Progenitor cell of endocrine pancreas (in vitro differentiated cells): ENCODE data around the gene ROR2. TPM values are rescaled to one million over a fixed set of nuclear protein-coding genes. Genes with fewer than 3 reads are reported as not detected.
"Not testable (repeated sequence)": the region's sequence is repeated elsewhere in the genome, so short reads cannot be mapped to it uniquely, and the experiment has no call there.

ENCODE experiments used
- DNase-seq: peaks from one replicate; pipeline ENCODE4 v3.0.0; 2021; ENCODE audit warnings: low spot score; ENCODE audit not compliant: unreplicated experiment
- H3K27ac Mint-ChIP-seq: 2 replicates; pipeline ENCODE4 v1.8.0; 2021; ENCODE audit warnings: mild to moderate bottlenecking, moderate library complexity, mixed read lengths
- H3K27me3 Mint-ChIP-seq: 2 replicates; pipeline ENCODE4 v1.8.0; 2021; ENCODE audit warnings: mixed read lengths
- H3K36me3 Mint-ChIP-seq: 2 replicates; pipeline ENCODE4 v1.8.0; 2022; ENCODE audit warnings: mixed read lengths; ENCODE audit not compliant: insufficient read depth
- H3K4me1 Mint-ChIP-seq: 2 replicates; pipeline ENCODE4 v1.8.0; 2021; ENCODE audit warnings: low read depth, mixed read lengths
- H3K4me3 Mint-ChIP-seq: 2 replicates; pipeline ENCODE4 v1.8.0; 2021; ENCODE audit warnings: low read depth, mild to moderate bottlenecking, moderate library complexity, mixed read lengths
- H3K9me3 Mint-ChIP-seq: 2 replicates; pipeline ENCODE4 v1.8.0; 2021; ENCODE audit warnings: low read depth, mixed read lengths
- CTCF ChIP-seq: fragments of 200-600 bp; sonication (generic); IDR thresholded peaks from one replicate; pipeline ENCODE4 v1.5.0; 2021; ENCODE audit warnings: antibody characterized with exemption, mild to moderate bottlenecking; ENCODE audit not compliant: unreplicated experiment
- total RNA-seq: library from RNA; stranded (reverse); gene quantifications from 2 replicates; pipeline ENCODE4 v1.2.1, GENCODE V29; 2021

Gene ROR2
- total RNA-seq, 1 donor from 2014 or later = 23.6 TPM

- Mint-ChIP-seq H3K4me3 (no peak overlapping the region), H3K9me3 (no peaks in the 10 kb centered on the region)
- TF ChIP-seq CTCF = no peak
These were observed 408.3 kb downstream of the ROR2 start for GRCh38 chr9:91541734-91542133.

GRCh38 chr9:91540506-91540905 is 409.5 kb downstream of the ROR2 start:
- not testable (repeated sequence) for H3K4me3 Mint-ChIP-seq, DNase-seq, H3K9me3 Mint-ChIP-seq, H3K27me3 Mint-ChIP-seq, H3K36me3 Mint-ChIP-seq, H3K27ac Mint-ChIP-seq
- H3K4me1 Mint-ChIP-seq = peaks cover 11% of the 10 kb centered on the region

More at GRCh38 chr9:91541734-91542133, 408.3 kb downstream of the ROR2 start:
- no peaks in the 10 kb centered on the region for H3K36me3 Mint-ChIP-seq
- peaks cover 4% of the 10 kb centered on the region for H3K27me3 Mint-ChIP-seq
- DNase-seq = no peak
- H3K27ac Mint-ChIP-seq = no peak overlapping the region
- peaks cover 1% of the 10 kb centered on the region for H3K4me1 Mint-ChIP-seq

GRCh38 chr9:91536211-91536691 is 413.8 kb downstream of the ROR2 start:
- peak overlapping the region; percentile 46 for H3K27ac Mint-ChIP-seq

GRCh38 chr9:91534374-91534773 is 415.7 kb downstream of the ROR2 start:
- no peak for DNase-seq
- H3K4me3 Mint-ChIP-seq = no peak overlapping the region
- TF ChIP-seq CTCF = no peak
- no peaks in the 10 kb centered on the region for H3K36me3 Mint-ChIP-seq
- peaks cover 18% of the 10 kb centered on the region for H3K4me1 Mint-ChIP-seq
- no peak overlapping the region for H3K27ac Mint-ChIP-seq
- no peaks in the 10 kb centered on the region for H3K9me3 Mint-ChIP-seq
- no peaks in the 10 kb centered on the region for H3K27me3 Mint-ChIP-seq

More at GRCh38 chr9:91536211-91536691, 413.8 kb downstream of the ROR2 start:
- TF ChIP-seq CTCF = no peak
- peaks cover 11% of the 10 kb centered on the region for H3K4me1 Mint-ChIP-seq
- no peaks in the 10 kb centered on the region for H3K27me3 Mint-ChIP-seq
- no peaks in the 10 kb centered on the region for H3K36me3 Mint-ChIP-seq
- no peak overlapping the region for H3K4me3 Mint-ChIP-seq
- H3K9me3 Mint-ChIP-seq = no peaks in the 10 kb centered on the region
- DNase-seq = no peak

GRCh38 chr9:91533382-91533781 is 416.6 kb downstream of the ROR2 start:
- Mint-ChIP-seq H3K36me3 (no peaks in the 10 kb centered on the region), H3K27ac (no peak overlapping the region), H3K27me3 (no peaks in the 10 kb centered on the region), H3K4me3 (no peak overlapping the region), H3K9me3 (no peaks in the 10 kb centered on the region), H3K4me1 (peaks cover 18% of the 10 kb centered on the region)
- no peak for TF ChIP-seq CTCF
- DNase-seq = no peak

GRCh38 chr9:91532325-91532724 is 417.7 kb downstream of the ROR2 start:
- DNase-seq = no peak
- Mint-ChIP-seq H3K9me3 (peaks cover 3% of the 10 kb centered on the region), H3K4me1 (peaks cover 18% of the 10 kb centered on the region)

More at GRCh38 chr9:91532325-91532724, 417.7 kb downstream of the ROR2 start:
- no peak for TF ChIP-seq CTCF
- Mint-ChIP-seq H3K27me3 (no peaks in the 10 kb centered on the region), H3K4me3 (no peak overlapping the region), H3K27ac (no peak overlapping the region), H3K36me3 (no peaks in the 10 kb centered on the region)
